UCSD-AML1 (cell line): ENCODE results near the gene SEMA4D.

Experiments used
- DNase-seq: peaks from one replicate; lab custom pipeline; 2025; ENCODE audit not compliant: unreplicated experiment; lab: John Stamatoyannopoulos, UW

Gene SEMA4D

DNA sequence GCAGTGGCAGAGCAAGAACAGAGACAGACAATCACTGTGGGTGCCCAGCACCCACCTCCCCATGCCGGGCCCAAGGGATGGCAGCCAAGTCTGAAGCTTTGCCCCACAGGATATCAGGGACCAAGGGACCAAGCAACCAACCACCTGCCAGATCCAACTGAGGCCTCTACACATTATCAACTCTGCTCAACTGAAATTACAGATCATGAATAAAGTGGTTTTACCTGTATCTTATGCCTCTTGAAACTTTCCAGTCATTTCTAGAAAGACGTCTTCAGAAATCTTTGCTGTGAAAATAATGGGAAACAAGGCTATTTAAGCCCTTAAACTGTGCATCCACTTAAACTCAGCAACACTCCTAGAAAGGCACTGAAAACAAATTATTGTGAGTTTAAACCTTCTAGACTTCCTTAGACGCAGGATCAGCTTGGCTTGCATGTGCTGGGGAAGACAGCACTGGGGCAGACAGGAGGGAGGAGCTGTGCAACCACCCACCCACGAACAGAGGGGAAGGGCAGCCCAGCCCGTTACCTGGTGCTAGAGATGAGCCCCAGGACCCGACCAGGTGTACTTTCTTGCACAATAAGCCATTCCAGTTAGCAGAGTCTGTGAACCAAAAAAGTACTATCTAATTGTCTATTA, 80.0 kb downstream of the SEMA4D start:
- DNase-seq: no peak

DNA sequence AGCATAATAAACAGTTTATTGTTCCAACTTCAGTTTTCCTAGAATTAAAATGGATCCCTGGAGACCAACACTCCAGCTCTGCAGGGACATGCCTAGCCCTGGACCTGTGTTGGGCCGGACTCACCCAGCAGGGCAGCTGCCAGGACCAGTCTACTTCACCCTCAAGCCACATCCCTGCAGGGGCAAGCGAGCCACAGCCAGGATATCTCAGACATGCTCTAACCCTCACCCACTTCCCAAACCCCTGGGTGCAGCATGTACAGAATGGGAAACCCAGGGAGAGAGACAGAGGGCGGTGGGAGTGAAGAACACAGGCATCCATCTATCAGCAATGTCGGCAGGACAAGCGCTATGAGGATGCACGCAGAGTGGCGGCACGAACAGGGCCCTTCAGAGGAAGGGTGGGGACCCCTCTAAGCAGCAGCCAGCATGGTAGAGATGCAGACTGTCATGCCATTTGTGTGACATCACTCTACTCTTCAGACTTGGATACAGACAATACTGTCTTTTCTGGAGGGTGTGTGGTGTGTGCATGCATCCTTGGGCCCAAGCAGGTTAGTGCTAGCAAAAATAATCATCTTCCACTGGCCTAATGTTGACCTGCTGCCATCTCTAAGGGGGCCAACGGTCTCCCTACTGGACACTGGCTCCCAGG, 83.1 kb downstream of the SEMA4D start:
- no peak for DNase-seq

DNA sequence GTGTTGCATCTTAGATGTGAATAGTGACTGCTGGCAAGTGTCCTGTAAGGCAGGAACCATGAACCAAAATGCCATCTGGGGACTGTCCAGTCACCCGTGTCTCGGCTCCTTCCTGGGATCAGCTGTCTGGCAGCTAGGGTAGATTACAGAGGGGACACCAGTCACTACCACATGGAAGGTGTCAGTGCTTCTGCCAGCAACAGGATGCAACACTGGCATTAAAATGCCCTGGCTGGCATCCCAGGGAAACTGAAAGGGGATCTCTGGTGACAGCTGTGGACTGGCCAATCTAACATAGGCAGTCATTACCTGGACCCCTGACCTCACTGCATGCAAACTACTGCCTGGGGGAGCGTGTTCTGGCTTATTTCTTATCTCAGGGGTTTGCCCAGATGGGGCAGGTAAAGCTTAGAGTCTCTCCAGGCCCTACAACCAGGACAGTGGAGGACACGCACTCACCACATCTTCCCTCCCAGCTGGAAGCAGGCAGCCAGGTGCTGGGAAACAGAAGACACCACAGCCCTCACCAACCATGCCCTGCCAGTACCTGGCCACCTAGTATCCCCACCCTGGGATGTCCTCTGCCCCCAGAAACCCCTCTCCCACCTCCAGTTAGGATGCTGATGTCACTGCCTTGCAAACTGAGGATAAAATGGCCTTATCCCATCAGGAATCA, 83.8 kb downstream of the SEMA4D start:
- no peak for DNase-seq

GRCh38 chr9:89412951-89413350, 85.0 kb downstream of the SEMA4D start:
- DNase-seq: no peak

- DNase-seq: no peak
Observed at GRCh38 chr9:89412541-89412940, 85.4 kb downstream of the SEMA4D start.

GRCh38 chr9:89411759-89412158, 86.2 kb downstream of the SEMA4D start:
- no peak for DNase-seq

DNA sequence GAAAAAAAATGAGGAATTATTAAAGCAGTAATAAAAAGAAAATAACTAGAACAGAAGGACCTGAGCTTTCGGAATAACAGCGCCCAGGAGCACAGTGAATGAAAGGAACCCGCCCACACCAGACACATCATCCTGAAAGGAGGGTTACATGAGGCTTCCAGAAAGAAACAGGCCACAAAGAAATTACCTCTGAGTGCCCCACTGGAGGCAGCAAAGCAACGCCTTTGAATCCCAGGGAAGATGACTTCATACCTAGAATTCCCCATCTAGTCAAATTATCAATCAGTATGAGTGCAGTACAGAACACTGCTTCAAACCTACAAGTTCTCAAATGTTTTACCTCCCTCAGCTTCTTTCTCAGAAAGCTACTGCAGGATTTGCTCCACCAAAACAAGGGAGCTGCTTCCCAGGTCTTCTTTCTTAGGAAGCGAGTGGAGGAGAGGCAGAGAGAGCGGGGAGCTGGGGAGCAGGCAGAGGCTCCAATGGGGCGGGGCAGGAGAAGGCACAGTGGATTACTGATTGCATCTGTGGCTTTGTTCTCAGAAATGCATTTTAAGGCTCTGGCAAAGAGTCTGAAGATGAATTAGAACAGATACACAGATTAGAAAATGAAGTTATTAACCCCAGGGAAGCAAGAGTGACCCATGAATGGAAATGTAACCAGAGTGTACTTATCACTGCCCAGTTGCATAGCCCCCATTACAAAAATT, 87.1 kb downstream of the SEMA4D start:
- no peak for DNase-seq

GRCh38 chr9:89410022-89410421, 87.9 kb downstream of the SEMA4D start:
- DNase-seq: no peak

- no peak for DNase-seq
Observed at GRCh38 chr9:89409466-89409865, 88.4 kb downstream of the SEMA4D start.

- peak; percentile 83 for DNase-seq
Observed at GRCh38 chr9:89408628-89409101, 89.2 kb downstream of the SEMA4D start.

DNA sequence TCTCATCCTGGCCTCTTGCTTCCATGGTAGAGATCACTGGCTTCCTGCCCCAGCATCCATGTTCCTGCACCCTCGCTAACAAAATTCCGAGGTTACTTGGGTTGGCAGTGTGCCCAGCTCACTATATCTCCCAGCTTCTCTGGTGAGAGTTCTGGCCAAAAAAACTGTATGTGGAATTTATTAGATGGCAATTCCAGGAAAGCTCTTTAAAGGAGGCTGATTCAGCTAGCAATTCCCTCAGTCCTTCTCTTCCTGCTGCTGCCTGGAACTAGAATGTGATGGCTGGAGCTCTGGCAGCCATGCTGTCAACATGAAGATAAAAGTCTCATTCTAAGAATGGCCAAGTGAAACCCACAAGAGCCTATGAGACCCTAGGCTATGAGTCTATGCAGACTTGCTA, 90.8 kb downstream of the SEMA4D start:
- no peak for DNase-seq

GRCh38 chr9:89405826-89406225, 92.1 kb downstream of the SEMA4D start:
- peak; percentile 65 for DNase-seq

DNA sequence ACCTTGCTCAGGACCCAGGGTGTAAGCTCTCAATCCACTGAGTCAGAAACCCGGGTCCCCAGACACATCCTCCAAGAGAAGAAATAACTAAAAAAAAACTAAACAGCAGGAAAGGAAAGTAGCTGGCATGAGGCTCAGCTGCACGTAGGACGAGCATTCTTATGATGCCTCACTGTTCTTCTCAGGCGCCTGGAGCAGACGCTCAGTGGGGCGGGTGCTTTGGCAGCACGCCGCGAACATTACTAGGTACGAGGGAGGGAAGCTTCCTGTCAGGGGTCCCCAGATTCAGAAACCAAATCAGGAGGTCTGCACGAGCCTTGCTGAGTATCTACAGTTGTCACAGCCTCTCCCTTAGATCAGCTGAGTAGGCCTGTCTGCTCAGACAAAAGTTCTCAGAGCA, 93.8 kb downstream of the SEMA4D start:
- no peak for DNase-seq

DNA sequence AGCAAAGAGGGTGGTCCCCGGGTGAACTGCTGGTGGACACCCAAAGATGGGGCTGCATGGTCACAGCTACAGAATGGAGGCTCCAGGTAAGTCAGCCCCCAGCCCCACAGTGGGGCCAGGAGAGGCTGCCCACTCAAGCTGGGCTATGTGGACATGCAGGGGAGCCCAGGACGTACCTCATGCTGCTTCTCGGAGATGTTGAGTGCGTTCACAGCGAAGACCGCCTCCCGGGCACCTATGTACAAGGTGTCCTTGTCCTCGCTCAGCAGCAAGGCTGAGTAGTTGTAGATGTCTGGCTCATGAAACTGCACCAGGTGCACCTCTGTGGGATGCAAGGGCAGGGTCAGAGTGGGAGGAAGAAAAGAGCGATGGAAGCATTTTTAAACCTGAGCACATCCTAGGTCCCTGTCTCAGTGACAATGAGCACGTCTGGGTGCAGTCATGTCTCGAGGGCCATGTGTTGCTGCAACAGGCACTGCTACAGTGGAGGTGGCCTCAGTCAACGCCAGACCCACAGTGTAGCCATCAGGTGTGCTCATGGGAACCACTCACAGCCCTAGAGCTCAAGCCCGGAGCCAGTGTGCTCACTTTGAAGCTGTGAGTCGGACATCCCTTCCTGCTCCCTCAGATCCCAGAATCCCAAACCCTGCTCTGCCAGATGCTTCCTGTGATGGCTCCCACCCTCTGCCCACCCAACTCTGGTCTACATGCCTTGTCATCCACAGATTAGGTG, 95.1 kb downstream of the SEMA4D start:
- no peak for DNase-seq

DNA sequence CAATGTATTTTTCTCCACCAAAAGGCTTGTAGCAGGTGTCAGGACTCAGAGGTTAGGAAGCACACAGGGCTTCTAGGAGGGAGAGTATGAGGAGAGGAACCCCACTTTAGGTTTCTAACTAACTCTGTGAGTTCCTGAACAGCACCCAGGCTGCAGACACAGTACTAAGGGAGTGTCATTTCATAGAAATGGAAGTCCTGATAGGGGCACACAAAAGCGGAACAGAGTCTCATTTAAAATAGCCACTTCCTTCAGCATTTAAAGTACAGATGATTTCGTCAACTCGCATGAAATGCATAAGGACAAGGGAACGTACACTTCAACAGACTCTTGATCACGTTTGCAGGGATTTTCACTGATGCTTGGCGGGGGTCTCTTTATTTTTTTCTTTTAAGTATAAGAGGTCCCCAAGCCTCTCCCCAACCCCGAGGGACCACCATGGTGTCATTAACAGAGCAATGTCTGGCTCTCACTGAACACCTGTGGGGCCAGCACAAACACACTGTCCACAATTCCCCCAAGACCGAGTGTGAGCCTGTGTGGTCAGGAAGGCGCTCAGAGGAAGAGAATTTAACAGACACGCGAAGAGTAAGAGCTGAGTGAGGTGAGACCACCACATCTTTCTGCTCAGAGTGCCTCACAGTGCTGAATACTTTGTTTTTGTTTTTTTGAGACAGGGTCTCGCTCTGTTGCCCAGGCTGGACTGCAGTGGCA, 97.4 kb downstream of the SEMA4D start:
- DNase-seq: no peak

DNA sequence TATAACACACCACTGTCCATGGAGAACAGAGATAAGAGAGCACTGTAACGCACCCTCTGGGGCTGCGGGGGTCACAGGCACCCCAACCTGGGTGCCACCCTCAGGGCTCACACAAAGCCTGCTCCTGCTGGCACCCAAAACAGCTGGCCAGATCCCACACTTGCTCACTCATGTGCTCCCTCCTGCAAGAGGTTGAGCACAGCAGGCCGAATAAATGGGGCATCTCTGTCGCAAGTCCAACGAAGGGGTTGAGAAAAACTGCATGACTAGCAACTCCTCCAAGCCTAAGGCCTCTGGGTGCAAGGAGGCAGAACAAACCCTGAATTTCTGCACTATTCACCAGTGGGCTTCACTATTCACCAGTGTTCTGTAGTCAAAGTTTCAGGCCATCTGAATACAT, 99.3 kb downstream of the SEMA4D start:
- DNase-seq: no peak

DNA sequence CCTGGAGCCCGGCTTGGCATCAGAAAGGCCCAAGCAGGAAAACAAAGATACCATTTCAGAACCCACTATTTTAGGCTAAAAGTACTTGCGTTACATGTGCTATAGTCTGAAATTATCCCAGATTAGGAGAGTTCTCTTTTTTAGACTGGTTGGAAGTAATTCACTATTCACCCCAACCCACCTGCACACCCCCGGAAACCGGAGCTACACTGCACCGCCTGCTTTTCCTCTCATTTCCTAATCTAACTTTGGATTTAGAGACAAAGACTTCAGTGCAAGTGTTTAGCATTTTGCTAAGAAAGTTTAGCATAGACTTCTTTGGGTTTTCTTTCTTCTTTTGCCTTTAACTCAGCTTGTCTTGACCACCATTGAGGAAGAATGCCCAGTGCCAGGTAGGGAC, 100.4 kb downstream of the SEMA4D start:
- DNase-seq: no peak

GRCh38 chr9:89395931-89396710, 101.8 kb downstream of the SEMA4D start:
- no peak for DNase-seq

DNA sequence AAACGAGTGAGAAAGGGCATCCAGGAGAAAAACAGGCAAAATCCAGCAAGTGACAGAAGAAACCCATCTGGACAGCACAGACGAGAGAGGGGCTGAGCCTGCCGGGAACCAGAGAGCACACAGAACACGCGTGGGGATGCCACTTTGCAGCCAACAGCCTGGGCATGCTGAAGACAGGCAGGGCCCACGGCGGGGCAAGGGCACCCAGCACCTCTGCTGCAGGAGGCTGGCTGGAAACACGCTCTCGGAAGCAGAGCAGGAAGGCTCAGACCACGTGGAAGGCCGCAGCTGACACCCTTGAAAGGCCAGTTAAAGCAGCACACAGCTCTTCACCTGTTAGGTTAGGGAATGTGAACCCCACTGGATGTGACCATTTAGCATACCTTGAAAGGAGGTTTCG, 103.5 kb downstream of the SEMA4D start:
- DNase-seq: no peak

GRCh38 chr9:89391585-89391984, 106.3 kb downstream of the SEMA4D start:
- DNase-seq: no peak
